Measurements from ENCODE around the gene TMCO1. TPM values are rescaled to one million over a fixed set of nuclear protein-coding genes. Genes with fewer than 3 reads are reported as not detected.
"Not testable (repeated sequence)": the region's sequence is repeated elsewhere in the genome, so short reads cannot be mapped to it uniquely, and the experiment has no call there.

TMCO1 gene
- 9.9 TPM for total RNA-seq

- Histone ChIP-seq H3K4me1 (peaks cover 6 to 23% of the 10 kb centered on the region in 2 donors), H3K36me3 (peaks cover 9 to 19% of the 10 kb centered on the region in 2 donors), H3K27ac (peak within 1 kb of the TSS; percentile 88 to 92), H3K9me3 (no peaks in the 10 kb centered on the region), H3K27me3 (no peaks in the 10 kb centered on the region), H3K4me3 (peak within 1 kb of the TSS; percentile 86 to 93)
- TF ChIP-seq CTCF (IDR thresholded peaks at IDR 0.05): peak in 1 of 3 experiments; percentile 8
- intact Hi-C loops (cut with DNase I): loop anchor here (1.0 to 2.0 kb wide), 6 partner anchors 59 to 170 kb away; partner anchors contain the start of genes ALDH9A1, MGST3 and UCK2
- peak; percentile 90 to 99 for DNase-seq (ENCODE audit: low spot score in 2 of 2)
These were observed at the start of gene TMCO1 for GRCh38 chr1:165768513-165769394. TMCO1 (minus strand) TSS chr1:165768868; CDS start chr1:165768751, 117 bp downstream.

GRCh38 chr1:165816826-165817497 lies 48.3 kb upstream of the TMCO1 start:
- no peak for DNase-seq (ENCODE audit: low spot score in 2 of 2)
- intact Hi-C loops (cut with DNase I): no loop called here
- no peak for TF ChIP-seq CTCF (IDR thresholded peaks at IDR 0.05)
- Histone ChIP-seq H3K9me3 (no peaks in the 10 kb centered on the region), H3K4me3 (no peak overlapping the region), H3K4me1 (no peaks in the 10 kb centered on the region), H3K36me3 (no peaks in the 10 kb centered on the region), H3K27ac (no peak overlapping the region), H3K27me3 (no peaks in the 10 kb centered on the region)

- Histone ChIP-seq H3K9me3 (no peaks in the 10 kb centered on the region), H3K36me3 (no peaks in the 10 kb centered on the region), H3K4me1 (no peaks in the 10 kb centered on the region), H3K4me3 (no peak overlapping the region), H3K27ac (no peak overlapping the region), H3K27me3 (no peaks in the 10 kb centered on the region)
- intact Hi-C loops (cut with DNase I): no loop called here
- no peak for TF ChIP-seq CTCF (IDR thresholded peaks at IDR 0.05)
- DNase-seq (ENCODE audit: low spot score in 2 of 2): no peak
These were observed 47.5 kb upstream of the TMCO1 start for GRCh38 chr1:165816157-165816556.

GRCh38 chr1:165815725-165816124 lies 47.1 kb upstream of the TMCO1 start:
- H3K4me1 ChIP-seq: no peaks in the 10 kb centered on the region
- H3K9me3 ChIP-seq: no peaks in the 10 kb centered on the region
- TF ChIP-seq CTCF (IDR thresholded peaks at IDR 0.05): no peak
- H3K27me3 ChIP-seq: no peaks in the 10 kb centered on the region
- H3K36me3 ChIP-seq: no peaks in the 10 kb centered on the region
- no peak for DNase-seq (ENCODE audit: low spot score in 2 of 2)
- no peak overlapping the region for H3K27ac ChIP-seq
- intact Hi-C loops (cut with DNase I): no loop called here
- H3K4me3 ChIP-seq: no peak overlapping the region

- H3K4me3 ChIP-seq: no peak overlapping the region
- H3K27ac ChIP-seq: no peak overlapping the region
- no peaks in the 10 kb centered on the region for H3K4me1 ChIP-seq
- no peak for TF ChIP-seq CTCF (IDR thresholded peaks at IDR 0.05)
- no peaks in the 10 kb centered on the region for H3K27me3 ChIP-seq
- no peaks in the 10 kb centered on the region for H3K9me3 ChIP-seq
- intact Hi-C loops (cut with DNase I): no loop called here
- no peaks in the 10 kb centered on the region for H3K36me3 ChIP-seq
- no peak for DNase-seq (ENCODE audit: low spot score in 2 of 2)
These were observed 38.9 kb upstream of the TMCO1 start for GRCh38 chr1:165807613-165808012.

GRCh38 chr1:165804513-165804912 lies 35.8 kb upstream of the TMCO1 start:
- H3K36me3 ChIP-seq; DNase-seq (ENCODE audit: low spot score in 2 of 2); H3K27me3 ChIP-seq; H3K27ac ChIP-seq; H3K9me3 ChIP-seq; H3K4me3 ChIP-seq; intact Hi-C loops (cut with DNase I); H3K4me1 ChIP-seq: not testable (repeated sequence)

All from ascending aorta (tissue), 2 donors.